Purkinje cell (primary cell): ENCODE measurements around the gene ACBD7. TPM values are rescaled to one million over a fixed set of nuclear protein-coding genes. Genes with fewer than 3 reads are reported as not detected.

ENCODE experiments used
- polyA plus RNA-seq: library from polyadenylated mRNA; unstranded; fragments of >200 nt; fragmentation: Nextera tagmentation; gene quantifications from 2 replicates; pipeline ENCODE4 v1.2.1, GENCODE V29; 2014

Gene ACBD7
- 1.7 and 3.3 TPM in 2 replicates for polyA plus RNA-seq

GRCh38 chr10:15088428-15089261 lies at the start of gene ACBD7:
ACBD7 (minus strand) TSS chr10:15088776; CDS start chr10:15088728, 48 bp downstream.

GRCh38 chr10:15097011-15097812 lies 8.6 kb upstream of the ACBD7 start, which contains the start of gene RPP38:
RPP38 (plus strand) TSS chr10:15097355; CDS start chr10:15103315, 5,960 bp downstream.

GRCh38 chr10:15043674-15044073 lies 44.9 kb downstream of the ACBD7 start, which contains the start of gene OLAH:
OLAH (plus strand) TSS chr10:15043943; CDS start chr10:15047289, 3,346 bp downstream.

Other genes starting within 250 kb of the ACBD7 start
- 25.0 and 28.2 TPM in 2 replicates for gene SUV39H2, start 209.9 kb downstream of the ACBD7 start, polyA plus RNA-seq
- gene DCLRE1C, start 134.7 kb downstream of the ACBD7 start, polyA plus RNA-seq, result 5.6 and 10.4 TPM in 2 replicates
- 3.5 and 5.5 TPM in 2 replicates for gene MEIG1, start 129.4 kb downstream of the ACBD7 start, polyA plus RNA-seq
- gene OLAH, start 44.8 kb downstream of the ACBD7 start, polyA plus RNA-seq, result 2.1 TPM in 1 of 2 replicates, not detected in the other
- 11.8 and 15.2 TPM in 2 replicates for gene RPP38, start 8.6 kb upstream of the ACBD7 start, polyA plus RNA-seq
- 12.9 and 16.9 TPM in 2 replicates for gene NMT2, start 79.9 kb upstream of the ACBD7 start, polyA plus RNA-seq